GM20000 (cell line): Measurements from ENCODE around the gene SLC38A2.

ENCODE experiments used
- DNase-seq: peaks from one replicate; pipeline ENCODE4 v3.0.0; 2012; ENCODE audit warnings: low spot score
- CTCF ChIP-seq: IDR thresholded peaks from 2 replicates; pipeline ENCODE4 v1.5.1; 2012; ENCODE audit warnings: mild to moderate bottlenecking, control low read depth; ENCODE audit errors: extremely low read depth, missing control alignments

SLC38A2 gene

GRCh38 chr12:46359667-46360280, 12.8 kb downstream of the SLC38A2 start:
- no peak for DNase-seq
- no peak for TF ChIP-seq CTCF

DNA sequence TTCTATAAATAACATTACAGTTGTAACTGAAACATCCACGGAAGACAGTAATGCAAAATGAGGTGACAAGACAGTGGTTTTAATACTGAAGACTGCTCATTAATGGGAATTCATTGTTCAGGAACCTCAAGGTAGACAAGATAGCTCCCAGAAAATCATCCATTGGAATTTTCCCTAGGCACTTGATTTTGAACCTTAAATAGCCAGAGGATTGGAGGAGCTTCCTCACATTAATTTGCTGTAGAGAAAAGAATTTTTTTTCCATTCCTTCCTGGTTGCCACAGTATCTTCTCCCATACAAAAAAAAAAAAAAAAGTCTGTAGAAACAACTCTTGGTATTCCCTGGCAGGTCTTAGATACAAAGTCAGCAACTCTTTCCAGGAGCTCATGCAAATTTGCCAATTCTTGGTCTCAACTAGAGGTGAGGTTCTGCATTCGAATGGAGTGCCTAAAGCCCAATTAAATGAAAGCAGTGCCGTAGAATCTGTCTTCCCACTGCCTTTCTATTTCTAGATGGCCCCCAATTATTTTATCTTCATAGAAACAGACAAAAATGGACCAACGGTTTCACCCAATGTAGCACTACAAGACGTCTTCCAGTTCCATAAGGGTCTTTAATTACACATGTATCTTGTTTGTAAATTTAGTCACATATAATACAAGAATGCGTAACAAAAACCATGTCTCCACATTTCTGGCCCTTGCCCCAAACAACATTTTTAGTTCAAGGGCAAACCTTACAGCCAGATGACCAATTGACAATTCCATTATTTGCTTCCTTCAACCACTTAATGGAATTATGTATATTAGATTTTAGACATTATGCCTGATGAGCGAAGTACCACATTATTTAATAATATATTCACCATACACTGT, 13.5 kb downstream of the SLC38A2 start:
- no peak for DNase-seq
- no peak for TF ChIP-seq CTCF

DNA sequence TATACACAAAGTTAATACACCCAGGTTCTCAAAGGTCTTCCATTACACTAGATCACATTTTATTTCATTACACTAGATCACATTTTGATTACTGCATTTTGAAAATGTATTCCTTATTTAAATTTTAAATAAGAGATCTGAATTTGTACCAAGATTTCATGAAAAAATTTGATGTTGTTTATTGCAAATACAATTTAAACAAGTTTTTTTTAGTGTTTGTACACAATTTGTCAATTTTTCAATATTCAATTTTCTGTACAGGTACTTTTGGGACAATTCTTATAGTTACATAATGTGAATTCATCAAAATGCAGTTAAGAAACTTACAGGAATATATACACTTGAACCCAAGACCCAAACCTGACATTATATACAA, 14.3 kb downstream of the SLC38A2 start:
- no peak for DNase-seq
- TF ChIP-seq CTCF, result no peak

- TF ChIP-seq CTCF, result no peak
- DNase-seq, result no peak
These were observed 14.9 kb downstream of the SLC38A2 start for GRCh38 chr12:46357438-46358324.

DNA sequence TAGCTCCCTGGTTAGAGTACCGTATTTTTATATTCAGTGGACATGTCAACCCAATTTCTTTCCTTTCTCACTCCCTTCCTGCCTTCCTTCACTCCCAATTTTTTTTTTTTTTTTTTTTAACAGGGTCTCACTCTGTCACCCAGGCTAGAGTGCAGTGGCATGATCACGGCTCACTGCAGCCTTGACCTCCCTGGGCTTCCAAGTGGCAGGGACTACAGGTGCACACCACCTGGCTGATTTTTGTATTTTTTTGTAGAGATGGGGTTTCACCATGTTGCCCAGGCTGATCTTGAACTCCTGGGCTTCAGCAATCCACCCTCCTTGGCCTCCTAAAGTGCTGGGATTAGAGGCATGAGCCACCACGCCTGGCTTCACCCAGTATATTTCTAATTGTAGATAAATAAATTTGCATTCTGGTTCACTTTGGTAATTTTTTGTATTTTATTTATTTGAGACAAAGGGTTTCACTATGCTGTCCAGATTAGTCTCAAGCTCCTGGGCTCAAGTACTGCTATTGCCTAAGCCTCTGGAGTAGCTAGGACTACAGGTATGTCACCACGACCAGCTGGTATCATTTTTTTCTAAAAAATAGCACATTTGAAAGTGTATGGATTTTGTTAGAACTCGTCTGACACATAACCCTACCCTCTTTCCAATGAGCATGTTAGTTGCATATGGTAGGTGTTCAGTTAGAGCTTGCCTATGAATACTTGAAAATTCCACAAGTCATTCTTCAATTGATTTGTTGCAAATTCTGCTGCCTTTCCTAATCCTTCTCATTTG, 15.7 kb downstream of the SLC38A2 start:
- no peak for TF ChIP-seq CTCF

DNA sequence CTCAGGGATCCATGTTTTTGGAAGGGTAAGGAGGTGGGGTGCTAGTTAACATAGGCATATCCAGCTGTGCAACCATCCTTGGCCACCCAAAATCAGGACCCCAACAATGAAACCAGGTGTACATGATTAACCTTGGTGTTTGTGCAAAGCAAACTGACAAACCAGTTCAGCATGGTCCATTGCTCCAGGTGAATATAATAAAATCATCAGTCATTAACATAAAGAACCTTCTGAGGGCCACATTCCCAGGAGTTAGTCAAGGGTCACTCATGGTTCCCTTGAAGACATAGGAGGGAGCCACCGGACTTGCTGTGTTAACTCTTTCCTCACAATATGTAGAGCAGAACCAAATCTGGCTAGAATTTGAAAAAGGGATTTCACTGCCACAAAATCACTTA, 17.8 kb downstream of the SLC38A2 start:
- no peak for TF ChIP-seq CTCF
- no peak for DNase-seq

More for the DNA sequence above, 15.7 kb downstream of the SLC38A2 start:
- no peak for DNase-seq
